Measurements from ENCODE around the gene CCSER1.
"Not testable (repeated sequence)": the region's sequence is repeated elsewhere in the genome, so short reads cannot be mapped to it uniquely, and the experiment has no call there.

CCSER1 gene

DNA sequence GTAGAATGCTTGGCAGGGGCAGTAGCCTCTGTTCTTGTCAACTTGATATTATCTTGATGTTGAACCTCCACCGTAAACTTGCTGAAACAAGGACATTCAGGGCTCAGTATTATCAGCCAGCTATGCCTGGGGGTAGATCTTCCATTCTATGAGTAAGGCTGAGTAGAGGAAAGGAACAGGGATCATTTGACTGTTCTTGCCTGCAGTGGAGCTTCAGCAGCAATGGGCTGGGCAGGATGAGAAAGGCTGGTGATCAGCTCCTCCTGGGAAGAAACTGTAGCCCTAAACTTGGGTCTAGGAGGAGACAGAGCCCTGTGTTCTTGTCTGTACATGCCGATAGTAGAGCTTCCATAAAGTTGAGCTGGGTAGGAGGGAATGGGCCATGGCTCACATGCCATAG is 127.2 kb downstream of the CCSER1 start:
- Mint-ChIP-seq H3K27ac (no peak overlapping the region), H3K36me3 (ENCODE audit: low read depth) (no peaks in the 10 kb centered on the region), H3K4me1 (ENCODE audit: low read depth) (no peaks in the 10 kb centered on the region), H3K9me3 (no peaks in the 10 kb centered on the region), H3K4me3 (no peak overlapping the region), H3K27me3 (no peaks in the 10 kb centered on the region)
- DNase-seq, result no peak

DNA sequence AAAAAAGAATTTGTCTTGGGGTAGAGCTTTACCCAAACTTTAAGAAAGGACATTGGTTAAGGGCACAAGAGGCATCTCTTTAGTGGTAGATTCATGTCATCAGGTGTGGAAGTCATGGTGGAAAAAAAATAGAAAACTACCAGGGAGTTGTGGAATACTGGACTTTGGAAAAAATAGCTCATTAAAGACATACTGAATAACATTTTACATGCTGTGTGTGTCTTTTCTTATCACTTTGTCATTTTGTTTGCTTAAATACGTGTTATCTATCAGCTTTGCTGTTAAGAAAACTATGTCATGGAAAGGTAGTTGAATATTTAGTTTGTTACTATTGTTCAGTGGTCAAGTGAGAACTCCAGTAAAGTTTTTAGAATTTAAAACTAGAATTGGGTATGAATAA is 147.0 kb downstream of the CCSER1 start:
- H3K27ac Mint-ChIP-seq, result no peak overlapping the region
- H3K9me3 Mint-ChIP-seq, result peaks cover 5% of the 10 kb centered on the region
- H3K36me3 Mint-ChIP-seq (ENCODE audit: low read depth), result no peaks in the 10 kb centered on the region
- DNase-seq, result no peak
- H3K27me3 Mint-ChIP-seq, result no peaks in the 10 kb centered on the region
- H3K4me1 Mint-ChIP-seq (ENCODE audit: low read depth), result no peaks in the 10 kb centered on the region
- H3K4me3 Mint-ChIP-seq, result no peak overlapping the region

DNA sequence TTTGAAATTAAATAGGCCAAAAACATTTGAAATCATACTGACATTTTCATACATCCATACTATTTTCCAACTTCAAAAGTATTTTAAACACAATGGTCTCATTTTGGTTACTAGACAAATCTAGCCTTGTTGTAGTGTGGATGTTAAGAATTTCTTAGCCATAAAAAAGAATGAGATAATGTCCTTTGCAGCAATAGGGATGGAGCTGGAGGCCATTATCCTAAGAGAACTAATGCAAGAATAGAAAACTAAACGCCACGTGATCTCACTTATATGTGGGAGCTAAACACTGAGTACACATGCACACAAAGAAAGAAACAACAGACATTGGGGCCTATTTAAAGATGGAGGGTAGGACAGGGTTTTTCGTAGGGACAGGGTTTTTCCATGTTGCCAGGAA is 153.8 kb downstream of the CCSER1 start:
- no peak overlapping the region for H3K4me3 Mint-ChIP-seq

DNA sequence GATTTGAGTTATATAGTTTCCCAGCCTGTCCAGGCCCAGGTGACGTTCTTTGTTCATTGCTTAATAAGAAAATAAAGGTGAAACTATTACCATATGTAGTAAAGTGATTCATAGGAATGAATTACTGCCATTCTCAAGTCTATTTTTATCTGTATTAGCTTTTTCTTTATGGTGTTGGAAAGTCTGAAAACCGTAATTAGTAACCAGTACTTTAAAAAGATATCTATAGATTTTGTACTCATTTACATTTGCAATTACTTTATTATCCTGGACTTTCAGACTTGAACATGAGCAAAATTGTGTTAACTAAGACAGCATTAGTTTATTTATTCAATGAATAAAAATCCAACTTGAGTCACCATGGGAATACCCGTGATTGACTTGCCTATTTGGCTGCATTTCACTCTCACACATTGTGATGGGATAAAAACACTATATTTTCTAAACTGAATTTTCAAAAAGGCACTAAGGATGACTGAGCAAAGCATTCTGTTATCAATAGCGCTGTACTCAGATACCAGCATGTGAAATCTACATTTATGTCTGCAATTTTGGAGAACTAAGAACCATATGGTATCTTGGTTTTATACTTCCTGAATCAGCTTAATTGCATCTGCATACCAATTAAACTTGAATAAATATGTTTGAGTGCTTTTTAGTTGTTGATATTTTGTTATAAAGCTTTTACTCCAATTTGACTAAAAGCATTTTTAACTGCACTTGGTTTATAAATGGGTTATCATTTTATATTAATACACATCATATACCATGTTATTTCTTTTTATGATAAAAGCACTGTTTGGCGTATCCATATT is 154.6 kb downstream of the CCSER1 start:
- no peaks in the 10 kb centered on the region for H3K36me3 Mint-ChIP-seq (ENCODE audit: low read depth)
- no peak overlapping the region for H3K27ac Mint-ChIP-seq
- H3K9me3 Mint-ChIP-seq, result no peaks in the 10 kb centered on the region
- H3K27me3 Mint-ChIP-seq, result no peaks in the 10 kb centered on the region
- no peak for DNase-seq
- no peak overlapping the region for H3K4me3 Mint-ChIP-seq
- no peaks in the 10 kb centered on the region for H3K4me1 Mint-ChIP-seq (ENCODE audit: low read depth)

More for the DNA sequence above, 153.8 kb downstream of the CCSER1 start:
- DNase-seq, result no peak
- Mint-ChIP-seq H3K27ac (no peak overlapping the region), H3K9me3 (no peaks in the 10 kb centered on the region), H3K36me3 (ENCODE audit: low read depth) (no peaks in the 10 kb centered on the region), H3K4me1 (ENCODE audit: low read depth) (no peaks in the 10 kb centered on the region), H3K27me3 (no peaks in the 10 kb centered on the region)

DNA sequence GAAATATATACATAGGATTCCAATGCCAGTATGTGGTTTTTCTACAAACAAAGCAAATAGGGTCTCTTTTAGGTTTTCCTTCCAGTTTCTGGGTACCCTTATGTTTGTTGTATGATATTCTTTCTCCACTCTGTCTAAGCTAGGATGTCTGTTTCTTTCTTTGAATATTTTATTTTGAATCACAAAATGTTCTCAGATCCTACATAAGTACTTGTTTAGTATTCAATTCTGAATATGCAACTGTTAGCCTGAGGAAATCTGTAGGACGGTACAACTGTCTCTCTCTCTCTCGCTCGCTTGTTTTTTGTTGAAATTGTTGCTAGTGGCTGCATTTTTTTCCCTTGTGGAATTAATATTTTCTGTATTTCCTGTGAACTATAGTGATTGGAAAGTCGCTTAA is 163.2 kb downstream of the CCSER1 start:
- Mint-ChIP-seq H3K4me3 (no peak overlapping the region), H3K27me3 (no peaks in the 10 kb centered on the region), H3K36me3 (ENCODE audit: low read depth) (no peaks in the 10 kb centered on the region), H3K4me1 (ENCODE audit: low read depth) (no peaks in the 10 kb centered on the region), H3K9me3 (no peaks in the 10 kb centered on the region), H3K27ac (no peak overlapping the region)
- no peak for DNase-seq

DNA sequence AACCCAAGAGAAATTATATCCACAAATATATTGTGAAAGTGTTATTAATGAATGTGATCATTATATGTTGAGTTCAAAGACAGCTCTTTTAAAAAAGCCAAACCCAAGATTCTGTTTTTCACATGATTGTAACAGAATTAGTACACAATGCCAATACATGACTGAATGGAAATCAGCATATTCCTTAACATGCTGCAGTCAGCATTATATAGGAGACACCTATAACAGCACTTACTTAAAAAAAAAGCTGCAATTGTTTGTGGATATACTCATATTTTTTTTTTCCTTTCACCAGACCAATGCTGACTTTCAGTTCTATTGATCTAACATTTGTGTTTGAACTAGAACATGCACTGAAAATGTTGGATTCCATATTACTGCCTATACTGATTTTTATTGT is 165.2 kb downstream of the CCSER1 start:
- Mint-ChIP-seq H3K27me3 (no peaks in the 10 kb centered on the region), H3K4me1 (ENCODE audit: low read depth) (no peaks in the 10 kb centered on the region), H3K36me3 (ENCODE audit: low read depth) (no peaks in the 10 kb centered on the region), H3K9me3 (no peaks in the 10 kb centered on the region), H3K4me3 (no peak overlapping the region), H3K27ac (no peak overlapping the region)
- DNase-seq, result no peak

DNA sequence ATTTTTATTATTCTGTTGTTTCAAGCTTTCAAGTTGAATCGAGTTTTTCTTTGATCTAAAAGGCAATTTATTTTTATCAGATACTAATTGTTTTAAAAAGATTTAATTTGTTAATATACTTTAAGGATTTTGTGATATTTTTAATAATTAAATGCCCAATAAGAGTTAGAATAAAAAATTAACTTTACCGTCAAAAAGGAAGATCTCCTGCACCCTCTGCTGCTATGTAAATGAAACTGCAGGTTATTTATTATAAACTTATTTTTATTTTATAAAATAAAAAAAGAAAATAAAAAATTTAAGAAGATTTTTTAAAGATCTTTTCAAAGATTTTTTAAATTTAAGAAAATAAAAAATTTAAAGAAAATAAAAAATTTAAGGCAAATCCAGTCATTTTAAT is 166.1 kb downstream of the CCSER1 start:
- Mint-ChIP-seq H3K9me3 (no peaks in the 10 kb centered on the region), H3K36me3 (ENCODE audit: low read depth) (no peaks in the 10 kb centered on the region), H3K4me1 (ENCODE audit: low read depth) (no peaks in the 10 kb centered on the region), H3K4me3 (no peak overlapping the region), H3K27ac (no peak overlapping the region), H3K27me3 (no peaks in the 10 kb centered on the region)
- no peak for DNase-seq

DNA sequence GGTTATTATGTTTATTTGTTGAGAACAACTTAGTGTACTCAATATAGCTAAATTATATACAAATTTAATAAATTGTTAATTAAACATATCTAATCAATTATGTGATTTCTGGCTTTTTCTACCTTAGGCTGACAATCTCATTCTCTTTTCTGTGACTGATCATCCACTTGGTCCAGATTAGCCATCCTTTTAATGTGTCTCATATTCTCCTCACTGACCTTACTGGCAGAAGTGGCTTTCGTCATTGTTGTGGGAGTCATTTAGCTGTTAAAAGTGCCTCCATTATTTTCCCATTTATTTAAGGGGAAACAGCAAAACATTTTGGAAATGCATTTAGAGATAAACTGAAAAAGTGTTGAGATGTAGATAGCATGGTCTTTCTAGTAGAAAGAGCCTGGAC is 172.2 kb downstream of the CCSER1 start:
- Mint-ChIP-seq H3K4me3 (no peak overlapping the region), H3K9me3 (no peaks in the 10 kb centered on the region), H3K27me3 (no peaks in the 10 kb centered on the region), H3K4me1 (ENCODE audit: low read depth) (no peaks in the 10 kb centered on the region), H3K36me3 (ENCODE audit: low read depth) (no peaks in the 10 kb centered on the region), H3K27ac (no peak overlapping the region)
- no peak for DNase-seq

DNA sequence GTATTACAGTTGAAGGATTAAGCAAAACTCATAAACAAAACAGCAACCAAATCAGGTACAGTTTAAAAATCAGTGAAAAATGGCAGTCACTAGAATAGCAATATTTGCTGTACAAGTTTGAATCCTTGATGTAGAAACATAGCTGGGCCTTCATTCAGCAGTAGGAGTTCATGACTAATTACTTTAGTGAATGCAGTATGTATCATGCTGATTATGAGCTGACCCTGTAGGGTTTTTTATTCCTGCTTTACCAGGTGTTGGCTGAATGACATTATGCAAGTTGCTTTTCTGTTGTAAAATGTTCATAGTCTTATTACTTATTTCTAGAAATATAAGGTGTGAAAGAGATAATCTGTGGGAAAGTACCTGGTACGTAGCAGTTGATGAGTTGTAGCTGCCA is 179.6 kb downstream of the CCSER1 start:
- no peak overlapping the region for H3K27ac Mint-ChIP-seq

DNA sequence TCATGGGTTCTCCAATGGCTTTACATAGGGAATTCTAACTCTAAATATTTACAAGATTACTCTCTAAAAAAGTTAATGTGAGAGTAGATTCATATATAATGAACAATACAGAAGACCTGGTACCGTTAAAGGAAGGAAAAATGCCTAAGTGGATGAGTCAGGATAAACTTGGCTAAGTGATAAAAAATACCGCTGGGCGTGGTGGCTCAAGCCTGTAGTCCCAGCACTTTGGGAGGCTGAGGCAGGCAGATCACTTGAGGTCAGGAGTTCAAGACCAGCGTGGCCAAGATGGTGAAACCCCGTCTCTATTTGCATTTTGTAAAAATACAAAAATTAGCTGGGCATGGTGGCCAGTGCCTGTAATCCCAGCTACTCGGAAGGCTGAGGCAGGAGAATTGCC is 189.9 kb downstream of the CCSER1 start:
- H3K4me1 Mint-ChIP-seq (ENCODE audit: low read depth); H3K4me3 Mint-ChIP-seq; H3K9me3 Mint-ChIP-seq; H3K27me3 Mint-ChIP-seq; DNase-seq; H3K27ac Mint-ChIP-seq; H3K36me3 Mint-ChIP-seq (ENCODE audit: low read depth): not testable (repeated sequence)

More for the DNA sequence above, 179.6 kb downstream of the CCSER1 start:
- Mint-ChIP-seq H3K4me3 (no peak overlapping the region), H3K9me3 (no peaks in the 10 kb centered on the region), H3K4me1 (ENCODE audit: low read depth) (no peaks in the 10 kb centered on the region), H3K27me3 (no peaks in the 10 kb centered on the region), H3K36me3 (ENCODE audit: low read depth) (no peaks in the 10 kb centered on the region)
- no peak for DNase-seq

DNA sequence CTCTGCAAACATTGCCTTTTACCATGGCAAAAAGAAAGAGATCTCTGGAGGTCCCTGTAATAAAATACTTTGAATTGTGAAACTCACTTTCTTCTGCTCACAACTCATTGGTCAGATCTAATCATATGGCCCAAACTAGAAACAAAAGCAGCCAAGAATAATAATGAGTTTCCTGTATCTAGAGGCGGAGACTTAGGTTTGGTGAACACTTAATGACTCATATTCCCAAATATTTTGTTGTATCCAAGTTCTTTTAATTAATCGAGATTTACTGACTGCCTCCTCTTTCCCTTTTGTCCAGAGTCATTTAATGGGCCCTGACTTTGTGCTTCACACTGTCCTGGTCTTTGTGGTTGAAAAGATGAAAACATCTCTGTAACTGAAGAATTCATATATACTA is 190.6 kb downstream of the CCSER1 start:
- Mint-ChIP-seq H3K9me3 (no peaks in the 10 kb centered on the region), H3K27ac (no peak overlapping the region), H3K27me3 (no peaks in the 10 kb centered on the region), H3K36me3 (ENCODE audit: low read depth) (no peaks in the 10 kb centered on the region), H3K4me3 (no peak overlapping the region), H3K4me1 (ENCODE audit: low read depth) (no peaks in the 10 kb centered on the region)
- no peak for DNase-seq

DNA sequence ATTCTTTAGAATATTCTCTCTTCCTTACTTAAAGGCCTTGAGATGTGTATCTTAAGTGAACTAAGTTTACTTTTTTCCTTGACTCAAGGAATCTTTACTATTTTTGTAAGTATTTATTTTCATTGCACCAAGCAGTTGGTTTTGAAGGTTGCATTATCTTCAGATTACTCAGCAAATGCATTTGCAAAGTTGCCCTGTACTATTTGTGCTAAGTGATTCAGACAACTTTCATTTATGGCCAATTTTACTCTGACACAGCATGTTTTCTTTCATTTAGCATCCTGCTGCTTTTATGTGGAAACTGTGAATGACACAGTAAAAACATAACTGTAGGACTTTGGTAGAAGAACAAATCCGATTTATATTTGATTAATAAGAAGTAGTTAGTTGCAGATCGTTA is 191.0 kb downstream of the CCSER1 start:
- no peaks in the 10 kb centered on the region for H3K9me3 Mint-ChIP-seq

DNA sequence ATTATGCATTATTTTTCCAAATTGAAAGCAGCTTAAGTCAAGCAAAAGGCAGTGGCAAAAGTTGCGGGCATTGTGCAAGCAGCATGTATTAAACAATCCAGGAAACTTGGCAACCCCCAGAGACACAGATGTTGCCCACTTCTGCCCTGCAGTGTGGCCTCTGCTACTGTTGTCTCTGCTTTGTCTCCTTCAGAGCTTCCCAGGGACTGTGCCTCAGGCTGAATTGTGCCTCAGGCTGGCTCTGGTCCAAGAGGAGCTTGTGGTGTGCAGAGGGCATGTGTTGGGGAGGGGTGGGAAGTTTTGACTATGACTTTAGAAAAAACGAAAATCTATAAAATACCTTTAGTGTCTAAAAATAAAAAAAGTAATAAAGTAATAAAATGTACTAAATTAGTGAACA is 201.4 kb downstream of the CCSER1 start:
- no peaks in the 10 kb centered on the region for H3K9me3 Mint-ChIP-seq
- no peaks in the 10 kb centered on the region for H3K36me3 Mint-ChIP-seq (ENCODE audit: low read depth)
- H3K4me3 Mint-ChIP-seq, result no peak overlapping the region
- no peak for DNase-seq
- no peaks in the 10 kb centered on the region for H3K27me3 Mint-ChIP-seq
- no peak overlapping the region for H3K27ac Mint-ChIP-seq
- no peaks in the 10 kb centered on the region for H3K4me1 Mint-ChIP-seq (ENCODE audit: low read depth)

More for the DNA sequence above, 191.0 kb downstream of the CCSER1 start:
- Mint-ChIP-seq H3K27ac (no peak overlapping the region), H3K36me3 (ENCODE audit: low read depth) (no peaks in the 10 kb centered on the region), H3K4me3 (no peak overlapping the region), H3K27me3 (no peaks in the 10 kb centered on the region), H3K4me1 (ENCODE audit: low read depth) (no peaks in the 10 kb centered on the region)
- no peak for DNase-seq

DNA sequence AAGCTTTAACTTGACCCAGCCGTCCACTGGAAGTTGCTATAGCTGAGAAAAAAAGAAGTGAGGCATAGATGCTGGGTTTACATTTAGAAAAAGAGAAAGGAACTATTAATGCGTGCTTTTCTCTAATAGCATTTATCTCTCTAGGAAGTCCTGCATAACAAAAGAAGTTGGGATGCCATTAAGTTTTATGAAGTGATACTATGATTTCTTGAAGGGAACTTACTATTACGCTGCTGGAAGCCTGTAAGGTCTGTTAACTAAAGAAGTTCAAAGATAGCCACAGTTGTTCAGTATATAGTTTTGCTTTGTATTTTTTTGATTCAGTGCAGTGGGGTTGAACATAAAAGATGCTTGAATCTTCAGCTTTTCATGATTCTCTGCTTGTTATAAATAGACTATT is 203.4 kb downstream of the CCSER1 start:
- H3K36me3 Mint-ChIP-seq (ENCODE audit: low read depth), result no peaks in the 10 kb centered on the region
- no peak overlapping the region for H3K4me3 Mint-ChIP-seq
- no peaks in the 10 kb centered on the region for H3K9me3 Mint-ChIP-seq
- no peaks in the 10 kb centered on the region for H3K4me1 Mint-ChIP-seq (ENCODE audit: low read depth)
- no peak overlapping the region for H3K27ac Mint-ChIP-seq
- no peak for DNase-seq
- no peaks in the 10 kb centered on the region for H3K27me3 Mint-ChIP-seq

DNA sequence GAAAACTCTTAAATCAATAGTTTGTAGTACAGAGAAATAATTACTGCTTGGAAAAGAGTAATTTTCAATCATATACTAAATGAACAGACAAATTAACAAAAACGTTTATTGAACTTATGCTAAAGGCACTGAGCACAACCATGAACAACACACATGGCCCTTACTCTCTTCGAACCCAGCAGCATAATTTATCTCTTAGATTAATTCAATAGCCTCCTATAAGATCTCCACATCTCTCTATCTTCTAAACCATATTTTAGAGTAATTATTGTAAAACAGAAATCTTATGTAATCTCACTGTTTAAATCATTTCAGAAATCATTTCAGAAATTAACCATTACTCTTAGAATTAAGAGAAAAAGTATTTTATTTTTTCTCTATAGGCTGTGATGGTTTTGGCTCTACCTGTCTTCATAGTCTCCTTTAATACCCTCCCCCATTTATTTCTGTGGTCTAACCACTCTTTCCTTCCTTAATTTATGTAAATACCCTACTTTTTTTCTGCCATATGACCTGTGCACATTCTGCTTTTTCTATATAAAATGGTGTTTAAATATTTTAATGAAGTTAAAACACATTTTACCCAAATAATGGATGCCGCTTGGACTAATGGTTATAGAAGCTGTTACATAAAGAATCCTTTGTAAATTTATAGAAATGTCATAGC is 218.5 kb downstream of the CCSER1 start:
- no peak overlapping the region for H3K4me3 Mint-ChIP-seq
- no peak overlapping the region for H3K27ac Mint-ChIP-seq
- H3K27me3 Mint-ChIP-seq, result no peaks in the 10 kb centered on the region
- H3K9me3 Mint-ChIP-seq, result no peaks in the 10 kb centered on the region
- H3K36me3 Mint-ChIP-seq (ENCODE audit: low read depth), result no peaks in the 10 kb centered on the region
- no peak for DNase-seq
- H3K4me1 Mint-ChIP-seq (ENCODE audit: low read depth), result no peaks in the 10 kb centered on the region
